Measurements from ENCODE around the gene ITGB4.

The ITGB4 gene

DNA sequence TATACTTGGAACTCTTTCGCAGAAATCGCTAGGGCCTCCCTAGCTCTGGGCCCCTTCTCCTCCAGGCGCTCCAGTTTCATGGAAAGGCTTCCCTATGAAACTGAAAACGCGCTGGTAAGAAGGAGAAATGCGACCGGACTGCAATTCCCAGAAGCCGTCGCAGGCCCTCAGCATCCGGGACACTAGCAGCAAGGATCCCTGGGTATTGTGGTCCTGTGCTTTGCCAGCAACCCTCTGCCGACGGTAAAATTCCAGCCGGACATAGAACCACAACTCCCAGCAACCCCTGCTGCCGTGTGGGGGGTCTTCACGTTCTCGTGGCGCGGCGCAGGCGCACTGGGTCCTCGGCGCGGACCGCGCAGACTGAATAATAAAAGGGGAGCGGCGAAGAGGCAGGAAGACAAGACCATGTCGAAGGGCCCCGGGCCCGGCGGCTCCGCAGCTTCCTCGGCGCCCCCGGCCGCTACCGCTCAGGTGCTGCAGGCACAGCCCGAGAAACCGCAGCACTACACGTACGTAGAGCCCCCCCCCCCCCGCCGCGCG is 63.3 kb downstream of the ITGB4 start, which contains the start of gene UNK:
Gene UNK, plus strand, starts transcription at position 334 of the 543 bp plus-strand sequence. Its CDS starts 75 bp downstream, at position 409.
- TF ChIP-seq PKNOX1 (IDR thresholded peaks at IDR 0.05) (0 out of 2 replicates have a peak, but pooled peaks have one; percentile 22), HDGF (IDR thresholded peaks at IDR 0.05; ENCODE audit: borderline replicate concordance) (no peak), ELF4 (IDR thresholded peaks at IDR 0.05) (peak; percentile 96)
- peak; percentile 95 for DNase-seq (ENCODE audit: extremely low spot score)
- CTCF ChIA-PET = interaction anchor here (2.7 kb wide), 1 partner anchor 19 kb away, joined by 9 read pairs; the partner anchor contains the start of gene GALK1

GRCh38 chr17:75785016-75785890 is 64.0 kb downstream of the ITGB4 start:
- CTCF ChIA-PET = no interaction called here
- TF ChIP-seq FOXK2 (IDR thresholded peaks at IDR 0.05) (no peak), HDGF (IDR thresholded peaks at IDR 0.05; ENCODE audit: borderline replicate concordance) (0 out of 2 replicates have a peak, but pooled peaks have one; percentile 33), CTBP1 (IDR thresholded peaks at IDR 0.05; ENCODE audit: borderline replicate concordance) (no peak), L3MBTL2 (conservative IDR thresholded peaks at IDR 0.05) (peak; percentile 98), PKNOX1 (IDR thresholded peaks at IDR 0.05) (no peak), ARNT (IDR thresholded peaks at IDR 0.05) (0 out of 2 replicates have a peak, but pooled peaks have one; percentile 45), SUZ12 (IDR thresholded peaks at IDR 0.05) (no peak), TARDBP (IDR thresholded peaks at IDR 0.05) (no peak), LEF1 (IDR thresholded peaks at IDR 0.05; ENCODE audit: borderline replicate concordance) (peak; percentile 99)
- POLR2A ChIA-PET = interaction anchor here (0.6 to 6.3 kb wide), 14 partner anchors 9 to 193 kb away, joined by 3 to 63 read pairs (median 4); partner anchors contain the start of genes ACOX1, GALK1 and WBP2
- peak; percentile 83 for DNase-seq (ENCODE audit: extremely low spot score)

More for the DNA sequence above, 63.3 kb downstream of the ITGB4 start, which contains the start of gene UNK:
- POLR2A ChIA-PET = interaction anchor here (0.6 to 6.3 kb wide), 11 partner anchors 10 to 194 kb away, joined by 3 to 63 read pairs (median 4); partner anchors contain the start of genes ACOX1, GALK1 and WBP2

DNA sequence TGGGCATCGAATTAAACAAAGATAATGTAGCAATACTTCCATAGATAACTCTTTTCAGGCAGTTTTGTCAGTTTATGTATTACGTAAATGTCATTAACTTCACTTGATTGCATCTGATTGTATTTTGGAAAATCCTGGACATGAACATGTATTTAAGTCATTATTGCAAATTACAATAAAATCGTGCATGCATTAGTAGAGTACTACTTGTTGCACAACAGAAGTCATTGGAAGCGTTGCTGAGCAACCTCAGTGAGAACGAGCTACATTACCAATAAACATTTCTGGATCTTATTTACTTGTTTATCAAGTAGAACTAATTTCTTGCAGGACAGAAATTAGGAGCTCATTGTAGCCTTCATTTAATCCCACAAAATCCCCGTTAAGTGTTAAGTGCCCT is 70.0 kb downstream of the ITGB4 start:
- TF ChIP-seq LEF1 (IDR thresholded peaks at IDR 0.05; ENCODE audit: borderline replicate concordance) = no peak
- TF ChIP-seq CTBP1 (IDR thresholded peaks at IDR 0.05; ENCODE audit: borderline replicate concordance) = no peak
- DNase-seq (ENCODE audit: extremely low spot score) = no peak
- CTCF ChIA-PET = interaction anchor here (1.5 kb wide), 1 partner anchor 8 kb away, joined by 7 read pairs; no protein-coding TSS in a partner anchor
- POLR2A ChIA-PET = interaction anchor here (4.2 kb wide), 1 partner anchor 12 kb away, joined by 34 read pairs; a partner anchor contains a TSS

DNA sequence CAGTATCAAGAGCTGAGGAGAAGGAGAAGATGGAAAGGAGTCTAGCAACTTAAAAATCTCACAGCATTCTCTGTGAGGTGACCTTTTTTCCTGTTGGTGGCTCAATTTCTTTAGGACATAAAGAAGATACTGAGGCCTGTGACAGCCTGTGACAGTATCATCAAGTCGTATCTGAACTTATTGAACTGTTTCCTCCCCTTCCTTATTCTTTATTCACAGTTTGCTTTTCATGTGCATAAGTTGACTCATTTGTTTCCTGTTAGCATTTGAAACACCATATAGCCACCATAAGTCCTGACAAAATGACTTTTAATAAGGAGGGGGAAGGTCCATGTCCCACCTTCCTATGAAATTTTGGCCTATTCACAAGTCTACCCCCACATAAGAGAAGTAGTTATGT is 72.2 kb downstream of the ITGB4 start:
- CTCF ChIA-PET = interaction anchor here (1.2 kb wide), 1 partner anchor 19 kb away, joined by 4 read pairs; no protein-coding TSS in a partner anchor
- POLR2A ChIA-PET = interaction anchor here (1.2 to 4.5 kb wide), 3 partner anchors 9 to 16 kb away, joined by 3 to 32 read pairs (median 3); partner anchors contain the start of gene UNK
- TF ChIP-seq FOXM1 (IDR thresholded peaks at IDR 0.05; ENCODE audit: borderline replicate concordance) = no peak
- no peak for TF ChIP-seq NFRKB (IDR thresholded peaks at IDR 0.05)
- no peak for TF ChIP-seq ELF4 (IDR thresholded peaks at IDR 0.05)
- TF ChIP-seq BHLHE40 (IDR thresholded peaks at IDR 0.05; ENCODE audit: borderline replicate concordance) = no peak
- no peak for TF ChIP-seq PKNOX1 (IDR thresholded peaks at IDR 0.05)
- no peak for DNase-seq (ENCODE audit: extremely low spot score)

GRCh38 chr17:75795820-75796607 is 74.8 kb downstream of the ITGB4 start:
- DNase-seq (ENCODE audit: extremely low spot score) = no peak
- ChIA-PET CTCF (interaction anchor here (1.4 to 1.7 kb wide), 2 partner anchors 13 to 65 kb away, joined by 4 to 6 read pairs; no protein-coding TSS in a partner anchor), POLR2A (interaction anchor here (1.1 to 4.5 kb wide), 3 partner anchors 11 to 19 kb away, joined by 3 to 32 read pairs (median 31); partner anchors contain the start of gene UNK)

GRCh38 chr17:75799402-75799801 is 78.1 kb downstream of the ITGB4 start:
- no peak for DNase-seq (ENCODE audit: extremely low spot score)
- TF ChIP-seq LEF1 (IDR thresholded peaks at IDR 0.05; ENCODE audit: borderline replicate concordance) (no peak), NFRKB (IDR thresholded peaks at IDR 0.05) (no peak), ARNT (IDR thresholded peaks at IDR 0.05) (no peak), PKNOX1 (IDR thresholded peaks at IDR 0.05) (no peak), HDGF (IDR thresholded peaks at IDR 0.05; ENCODE audit: borderline replicate concordance) (no peak), TARDBP (IDR thresholded peaks at IDR 0.05) (no peak), FOXM1 (IDR thresholded peaks at IDR 0.05; ENCODE audit: borderline replicate concordance) (no peak), ELF4 (IDR thresholded peaks at IDR 0.05) (no peak), FOXK2 (IDR thresholded peaks at IDR 0.05) (no peak), SP1 (IDR thresholded peaks at IDR 0.05) (no peak), BHLHE40 (IDR thresholded peaks at IDR 0.05; ENCODE audit: borderline replicate concordance) (no peak)
- ChIA-PET POLR2A (interaction anchor here (1.0 to 1.6 kb wide), 2 partner anchors 14 to 19 kb away, joined by 3 to 8 read pairs; partner anchors contain the start of gene UNK), CTCF (interaction anchor here (1.4 kb wide), 1 partner anchor 30 kb away, joined by 3 read pairs; no protein-coding TSS in a partner anchor)

More at GRCh38 chr17:75795820-75796607, 74.8 kb downstream of the ITGB4 start:
- TF ChIP-seq L3MBTL2 (conservative IDR thresholded peaks at IDR 0.05) (no peak), SP1 (IDR thresholded peaks at IDR 0.05) (no peak)

Data from HEK293T (cell line).